22Rv1 (cell line): ENCODE data around the gene IKZF1.

Experiments used
- H3K27ac ChIP-seq: fragments of 450-650 bp; 2 replicates; pipeline ENCODE4 v1.5.1; 2017
- CTCF ChIP-seq: fragments of 450-650 bp; IDR thresholded peaks from 2 replicates; pipeline ENCODE4 v1.5.1; 2017; ENCODE audit warnings: mild to moderate bottlenecking
- ZFX ChIP-seq: fragments of 450-650 bp; IDR thresholded peaks from 2 replicates; pipeline ENCODE4 v1.6.1; 2017; ENCODE audit warnings: antibody characterized with exemption, borderline replicate concordance

Gene IKZF1

DNA sequence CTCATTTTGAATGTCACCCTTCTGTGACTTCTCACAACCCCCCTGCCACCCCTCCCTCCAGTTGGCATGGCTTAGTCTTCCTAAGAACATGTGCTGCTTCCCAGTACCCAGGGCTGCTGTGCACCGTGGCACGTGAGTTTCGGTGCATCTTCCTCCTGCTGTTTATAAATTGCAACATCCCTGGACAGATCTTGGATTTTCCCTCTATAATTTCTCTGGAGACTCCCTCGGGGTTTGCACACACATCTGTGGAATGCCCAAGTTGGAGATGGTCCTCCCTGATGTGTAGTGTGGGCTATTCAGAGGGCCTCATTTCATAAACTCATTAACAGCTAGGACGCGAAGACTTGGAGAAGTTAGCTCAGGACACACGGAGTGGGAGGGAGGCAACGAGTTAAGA, 52.9 kb downstream of the IKZF1 start:
- H3K27ac ChIP-seq: no peak overlapping the region
- TF ChIP-seq CTCF: no peak
- no peak for TF ChIP-seq ZFX

DNA sequence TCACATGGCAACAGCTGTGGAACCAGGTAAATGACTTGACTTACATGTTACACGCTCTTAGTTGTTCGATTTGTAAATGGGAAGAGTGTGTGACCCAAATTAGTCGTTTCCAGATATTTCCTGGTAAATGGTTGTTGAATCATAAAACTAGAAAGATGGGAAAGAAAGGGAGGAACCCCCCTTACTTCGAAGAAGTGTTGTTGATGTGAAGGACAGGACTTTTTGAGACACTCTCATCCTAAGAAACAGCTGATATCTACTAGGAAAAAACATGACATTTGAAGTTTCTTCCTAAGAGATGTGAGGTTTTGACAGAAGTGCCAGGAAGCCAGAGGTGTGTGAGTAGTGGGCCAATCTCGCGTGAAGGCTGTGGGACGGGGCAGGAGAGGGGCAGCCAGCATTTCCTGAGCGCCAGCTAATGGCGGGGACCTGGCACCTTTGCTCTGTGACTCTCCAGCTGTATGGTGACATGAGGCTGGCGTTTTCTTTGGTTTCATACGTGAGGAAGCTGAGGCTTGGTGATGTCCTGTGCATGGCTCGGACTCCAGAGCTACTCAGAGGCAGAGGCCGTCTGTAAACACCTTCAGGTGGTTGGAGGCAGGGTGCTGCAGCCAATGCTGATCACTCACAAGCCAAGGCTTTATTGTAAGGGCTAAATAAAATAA, 53.7 kb downstream of the IKZF1 start:
- H3K27ac ChIP-seq: no peak overlapping the region
- TF ChIP-seq ZFX (no peak), CTCF (no peak)

DNA sequence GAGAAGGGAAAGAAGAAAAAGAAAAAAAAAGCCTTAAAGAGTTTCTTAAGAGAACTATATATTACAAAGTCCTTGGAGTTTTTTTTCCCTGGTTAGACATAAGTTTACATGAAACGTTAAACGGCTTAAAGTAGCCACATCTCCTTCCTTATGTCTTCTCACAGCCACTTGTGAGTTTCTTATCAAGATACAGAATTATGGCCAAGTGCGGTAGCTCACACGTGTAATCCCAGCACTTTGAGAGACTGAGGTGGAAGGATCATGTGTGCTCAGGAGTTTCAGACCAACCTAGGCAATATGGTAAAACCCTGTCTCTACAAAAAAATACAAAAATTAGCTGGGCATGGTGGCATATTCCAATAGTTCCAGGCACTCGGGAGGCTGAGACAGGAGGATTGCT, 54.3 kb downstream of the IKZF1 start:
- no peak for TF ChIP-seq ZFX
- no peak for TF ChIP-seq CTCF
- no peak overlapping the region for H3K27ac ChIP-seq

- no peak overlapping the region for H3K27ac ChIP-seq
- TF ChIP-seq CTCF (no peak), ZFX (no peak)
These were observed 54.9 kb downstream of the IKZF1 start for GRCh38 chr7:50359258-50359994.

- TF ChIP-seq CTCF: no peak
- no peak for TF ChIP-seq ZFX
- H3K27ac ChIP-seq: no peak overlapping the region
These were observed 55.7 kb downstream of the IKZF1 start for GRCh38 chr7:50359995-50360925.

DNA sequence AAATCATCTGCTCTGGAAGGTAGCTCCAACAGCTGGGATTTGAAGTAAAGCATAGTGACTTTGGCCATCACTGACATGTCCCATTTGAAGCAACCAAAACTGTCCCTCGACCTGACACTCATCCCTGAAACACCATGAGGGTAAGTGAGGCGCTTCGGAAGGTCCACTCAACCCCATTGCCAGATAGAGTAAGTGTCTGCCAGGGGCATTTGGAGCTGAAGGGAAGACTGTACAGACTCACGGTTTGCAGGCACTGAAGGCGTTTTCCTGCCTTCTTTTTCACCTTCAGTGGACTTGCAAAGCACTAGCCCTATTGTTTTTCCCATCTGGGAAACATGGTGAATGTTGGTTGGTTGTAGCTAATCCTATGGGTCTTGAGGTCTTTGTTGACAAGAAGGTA, 57.6 kb downstream of the IKZF1 start:
- TF ChIP-seq CTCF (no peak), ZFX (no peak)

More for the DNA sequence above, 57.6 kb downstream of the IKZF1 start:
- H3K27ac ChIP-seq: no peak overlapping the region
